MV-4-11 (cell line): ENCODE data around the gene GOLGA8B.
"Not testable (repeated sequence)": the region's sequence is repeated elsewhere in the genome, so short reads cannot be mapped to it uniquely, and the experiment has no call there.

Source experiments
- DNase-seq: peaks from one replicate; lab custom pipeline; 2025; lab: John Stamatoyannopoulos, UW

The GOLGA8B gene

DNA sequence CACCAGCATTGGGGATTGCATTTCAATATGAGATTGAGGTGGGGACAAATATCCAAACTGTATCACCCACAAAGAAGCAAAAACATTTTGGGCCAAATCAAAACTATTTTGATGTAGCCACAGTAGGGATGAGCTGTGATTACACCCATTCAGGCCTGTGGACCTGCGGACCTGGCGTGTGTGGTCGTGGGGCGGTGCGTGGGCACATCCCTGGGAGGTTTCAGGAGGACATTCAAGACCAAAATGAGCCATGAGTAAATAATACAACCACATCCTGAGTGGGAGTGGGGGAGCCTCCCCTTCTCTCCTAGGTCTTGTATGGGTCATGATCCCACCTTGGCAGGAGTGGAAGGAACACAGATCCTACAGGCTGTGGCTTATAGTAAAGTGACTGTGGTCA lies 23.7 kb downstream of the GOLGA8B start:
- DNase-seq: not testable (repeated sequence)

DNA sequence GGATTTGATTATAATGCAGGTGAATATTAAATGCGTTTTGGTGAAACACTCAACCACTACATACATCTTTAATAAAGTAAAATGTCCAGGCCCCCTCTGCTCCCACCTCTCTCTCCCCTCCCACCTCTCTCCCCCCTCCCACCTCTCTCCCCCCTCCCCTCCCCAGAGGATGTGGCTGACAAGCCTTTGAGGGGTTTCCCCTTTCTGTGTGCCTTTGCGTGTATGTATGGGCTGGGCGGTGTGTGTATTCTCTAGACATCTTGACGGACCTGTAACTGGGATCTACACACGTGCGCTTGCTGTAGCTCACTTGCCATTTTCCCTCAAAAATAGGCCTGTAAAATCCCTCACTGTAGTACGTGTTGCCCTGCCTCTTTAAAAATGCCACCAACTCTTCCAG lies 28.3 kb downstream of the GOLGA8B start:
- not testable (repeated sequence) for DNase-seq

DNA sequence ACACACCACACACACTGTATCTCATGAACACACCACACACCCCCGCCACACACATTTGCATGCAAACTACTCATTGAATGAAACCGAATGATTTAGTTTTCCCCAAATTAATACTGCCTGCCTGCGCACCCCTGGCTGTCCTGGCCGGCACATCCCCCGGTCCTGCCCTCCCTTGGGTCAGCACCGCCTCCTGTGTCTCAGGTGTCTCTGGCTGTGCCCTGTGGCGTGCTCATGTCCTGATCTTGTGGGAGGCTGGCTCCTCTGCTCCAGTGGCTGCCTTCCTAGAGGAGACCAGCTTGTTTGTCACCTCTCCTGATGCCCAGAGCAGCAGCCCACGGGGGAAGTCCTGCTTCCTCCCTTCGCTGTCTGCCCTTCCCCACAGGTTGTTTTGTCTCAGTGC lies 28.7 kb downstream of the GOLGA8B start:
- DNase-seq: not testable (repeated sequence)

DNA sequence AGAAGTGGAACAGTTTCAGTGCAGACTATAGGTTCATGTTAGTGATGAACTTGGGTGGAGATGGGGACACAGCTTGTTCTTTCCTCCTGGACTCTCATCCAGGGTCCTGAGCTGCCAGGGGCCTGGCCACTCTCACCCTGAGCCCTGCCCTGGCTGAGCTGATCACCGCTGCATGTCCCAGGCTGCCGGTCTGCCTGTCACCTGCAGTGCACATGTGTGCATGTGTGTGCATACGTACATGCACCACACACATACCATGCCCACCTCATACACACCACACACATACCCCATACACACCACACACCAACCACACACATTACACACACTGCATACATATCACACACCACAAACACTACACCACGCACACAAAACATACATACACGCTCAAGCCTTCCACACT lies 29.3 kb downstream of the GOLGA8B start:
- DNase-seq: not testable (repeated sequence)

DNA sequence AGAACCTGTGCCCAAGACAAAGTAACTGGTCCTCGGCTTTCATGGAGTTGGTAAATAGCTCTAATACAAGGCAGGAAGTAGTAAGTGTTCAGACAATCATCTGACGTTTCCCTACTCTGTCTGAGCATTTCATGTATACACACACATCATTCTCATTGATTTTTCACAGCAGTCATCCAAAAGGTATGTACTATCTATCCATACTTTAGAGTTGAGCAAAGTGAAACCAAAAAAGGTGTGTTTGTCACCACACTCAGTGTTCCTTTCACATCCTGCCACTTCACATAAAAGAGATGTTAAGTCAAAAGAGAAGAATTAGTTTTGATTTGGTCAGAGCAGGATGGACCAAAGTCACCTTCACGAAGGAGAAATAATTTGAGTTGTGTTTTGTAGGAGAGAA lies 33.3 kb downstream of the GOLGA8B start:
- not testable (repeated sequence) for DNase-seq

DNA sequence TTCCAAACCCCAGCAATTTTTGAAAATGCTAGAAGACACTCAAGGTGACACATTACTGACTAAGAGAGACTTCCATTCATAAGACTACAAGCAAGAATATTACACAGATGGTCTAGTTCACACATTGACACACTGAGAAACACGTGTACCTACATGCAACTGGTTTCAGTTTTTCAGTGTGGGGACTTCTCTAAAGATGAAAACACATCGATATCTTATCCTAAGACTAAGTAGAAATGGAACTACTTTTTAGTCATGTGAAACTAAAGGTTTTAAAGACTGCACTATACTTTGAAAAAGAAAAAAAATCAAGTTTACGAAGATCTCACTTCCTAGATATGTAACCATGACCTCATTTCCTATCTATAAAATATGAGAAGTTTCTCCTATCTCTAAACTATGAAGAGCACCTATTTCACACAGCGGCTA lies 34.1 kb downstream of the GOLGA8B start:
- DNase-seq: not testable (repeated sequence)

DNA sequence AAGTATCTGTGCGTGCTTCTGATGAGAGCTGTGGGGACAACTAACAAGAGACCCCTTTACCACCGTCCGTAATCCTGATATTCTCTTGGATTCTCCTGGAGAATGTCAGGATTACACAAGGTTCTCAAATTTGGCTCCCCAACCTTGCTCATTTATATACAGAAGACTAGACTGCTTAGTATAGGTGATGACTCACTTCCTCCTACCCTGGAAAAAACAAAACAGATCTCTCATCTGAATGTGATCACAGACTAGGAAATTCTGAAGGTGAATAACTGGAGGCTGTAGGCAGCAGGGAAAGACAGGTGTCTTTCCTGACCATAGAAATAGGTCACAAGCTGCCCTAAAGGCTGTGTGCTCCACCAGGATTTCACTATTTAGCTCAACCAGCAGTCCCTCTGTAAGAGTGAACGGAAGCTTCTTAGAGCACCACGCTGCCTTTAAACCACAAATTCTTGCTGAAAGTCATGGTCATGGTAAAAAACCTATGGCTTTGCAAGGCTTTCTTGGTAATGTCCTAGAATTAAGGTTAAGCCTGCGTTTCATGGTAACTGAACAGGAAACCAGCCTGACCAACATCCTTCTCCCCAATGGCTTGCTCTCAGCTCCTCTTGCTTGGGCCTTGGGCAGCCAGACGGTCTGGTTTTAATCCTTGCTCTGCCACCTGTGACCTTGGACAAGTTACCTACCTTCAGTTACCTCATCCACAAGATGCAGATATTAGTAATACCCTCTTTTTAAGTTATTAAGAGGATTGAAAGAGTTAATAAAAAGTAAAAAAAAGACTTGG lies 39.4 kb downstream of the GOLGA8B start:
- not testable (repeated sequence) for DNase-seq

DNA sequence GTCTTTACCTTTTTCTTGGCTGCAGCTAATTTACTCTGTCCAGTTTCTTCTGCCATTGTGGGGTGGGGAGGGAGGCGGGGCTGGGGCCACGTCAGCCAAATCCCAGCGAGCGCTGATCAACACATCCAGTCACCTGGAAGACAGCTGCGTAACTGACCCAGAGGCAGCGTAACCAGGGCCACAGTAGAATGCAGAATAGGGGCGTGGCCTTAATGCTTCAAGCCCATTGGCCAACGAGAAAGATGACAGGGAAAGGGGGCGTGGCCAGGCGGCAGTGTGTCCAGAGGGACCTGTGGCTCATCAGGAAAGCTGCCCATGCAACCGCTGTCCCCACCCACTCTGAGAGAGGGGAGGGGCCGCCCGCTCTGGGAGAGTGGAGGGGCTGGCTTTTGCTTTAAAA lies 47.6 kb downstream of the GOLGA8B start:
- DNase-seq: not testable (repeated sequence)
